ENCODE measurements around the gene CHRNA4. TPM values are rescaled to one million over a fixed set of nuclear protein-coding genes. Genes with fewer than 3 reads are reported as not detected.

CHRNA4 gene
- polyA plus RNA-seq, 1 donor from 2014 or later: not detected

- H3K27ac Mint-ChIP-seq: no peak overlapping the region
- peaks cover 3 to 12% (median 9%) of the 10 kb centered on the region in 3 donors for H3K9me3 Mint-ChIP-seq
- no peak overlapping the region for H3K4me3 Mint-ChIP-seq
- no peaks in the 10 kb centered on the region for H3K36me3 Mint-ChIP-seq
- H3K27me3 Mint-ChIP-seq: peaks cover 14% of the 10 kb centered on the region
- H3K4me1 Mint-ChIP-seq: no peaks in the 10 kb centered on the region
These were observed 26.8 kb downstream of the CHRNA4 start for GRCh38 chr20:63334356-63334755.

- no peaks in the 10 kb centered on the region for H3K36me3 Mint-ChIP-seq
- H3K4me3 Mint-ChIP-seq: no peak overlapping the region
- H3K27ac Mint-ChIP-seq: no peak overlapping the region
- H3K27me3 Mint-ChIP-seq: peaks cover 14% of the 10 kb centered on the region
- peaks cover 3 to 8% (median 8%) of the 10 kb centered on the region in 3 donors for H3K9me3 Mint-ChIP-seq
- no peaks in the 10 kb centered on the region for H3K4me1 Mint-ChIP-seq
These were observed 27.8 kb downstream of the CHRNA4 start for GRCh38 chr20:63333241-63333836.

DNA sequence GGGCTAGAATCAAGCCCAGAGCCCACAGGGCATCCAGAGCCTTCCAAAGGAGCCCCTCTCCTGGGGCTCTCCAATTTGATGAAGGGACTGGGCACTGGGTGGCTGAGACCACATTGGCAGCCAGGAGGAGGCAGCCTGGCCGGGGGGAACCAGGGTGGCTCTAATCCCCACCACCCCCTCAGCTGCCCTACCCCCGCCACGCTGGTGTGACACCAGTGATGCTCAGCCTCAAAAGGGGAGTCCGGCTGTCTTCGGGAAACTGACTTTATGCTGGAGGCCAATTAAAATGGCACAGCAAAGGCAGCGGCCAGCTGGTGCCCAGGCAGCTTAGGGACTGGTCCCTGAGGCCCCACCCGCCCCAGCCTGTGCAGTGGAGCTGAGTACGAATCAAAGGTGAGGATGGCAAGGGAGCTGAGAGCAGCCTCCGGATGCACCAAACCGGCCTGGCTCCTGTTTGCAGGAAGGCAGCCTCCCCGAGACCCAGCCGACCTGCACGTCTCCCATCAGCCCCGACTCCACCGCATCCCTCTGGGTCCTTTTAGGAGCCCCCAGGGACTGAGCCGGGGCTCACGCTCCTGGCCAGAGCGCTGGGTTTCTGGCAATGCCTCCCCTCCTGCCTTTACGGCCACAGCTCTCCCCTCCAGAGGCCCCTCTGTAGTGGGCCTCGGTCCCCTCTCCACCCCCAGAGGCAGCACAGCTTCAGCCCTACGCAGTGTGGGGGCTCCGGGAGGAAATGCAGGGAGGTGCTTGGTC is 28.5 kb downstream of the CHRNA4 start:
- H3K9me3 Mint-ChIP-seq: peaks cover 3 to 8% (median 7%) of the 10 kb centered on the region in 3 donors
- H3K36me3 Mint-ChIP-seq: no peaks in the 10 kb centered on the region
- no peak overlapping the region for H3K4me3 Mint-ChIP-seq
- no peaks in the 10 kb centered on the region for H3K4me1 Mint-ChIP-seq
- H3K27ac Mint-ChIP-seq: peak overlapping the region in 1 of 3 donors; percentile 57
- H3K27me3 Mint-ChIP-seq: peaks cover 14% of the 10 kb centered on the region

- peaks cover 3 to 8% (median 7%) of the 10 kb centered on the region in 3 donors for H3K9me3 Mint-ChIP-seq
- peaks cover 11% of the 10 kb centered on the region for H3K27me3 Mint-ChIP-seq
- H3K4me3 Mint-ChIP-seq: no peak overlapping the region
- no peaks in the 10 kb centered on the region for H3K36me3 Mint-ChIP-seq
- H3K4me1 Mint-ChIP-seq: peaks cover 0 to 3% (median 2%) of the 10 kb centered on the region in 3 donors
- peak overlapping the region in 1 of 3 donors; percentile 57 for H3K27ac Mint-ChIP-seq
These were observed 29.3 kb downstream of the CHRNA4 start for GRCh38 chr20:63331741-63332400.

DNA sequence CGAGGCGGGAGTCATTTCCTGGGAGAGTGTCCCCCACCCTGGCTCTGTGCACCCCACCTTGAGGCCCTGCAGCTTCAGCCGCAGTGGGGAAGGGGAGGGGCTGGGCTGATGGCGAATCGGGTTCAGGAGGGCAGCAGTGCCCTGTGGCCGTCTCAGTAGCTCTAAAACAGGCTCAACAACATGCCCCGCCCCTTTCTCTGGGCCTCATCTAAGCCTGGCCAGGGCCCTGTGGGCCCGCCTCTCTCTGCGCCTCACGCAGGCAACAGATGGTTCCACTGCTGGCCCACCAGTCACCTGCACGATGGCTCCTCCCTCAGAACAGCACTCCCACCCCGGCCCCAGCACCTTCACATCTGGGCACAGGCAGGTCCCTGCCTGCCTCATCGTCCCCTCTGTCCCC is 30.2 kb downstream of the CHRNA4 start:
- peaks cover 3 to 8% (median 7%) of the 10 kb centered on the region in 3 donors for H3K9me3 Mint-ChIP-seq
- peaks cover 6% of the 10 kb centered on the region for H3K27me3 Mint-ChIP-seq
- H3K4me1 Mint-ChIP-seq: peaks cover 0 to 4% (median 2%) of the 10 kb centered on the region in 3 donors
- no peak overlapping the region for H3K4me3 Mint-ChIP-seq
- H3K27ac Mint-ChIP-seq: no peak overlapping the region
- H3K36me3 Mint-ChIP-seq: no peaks in the 10 kb centered on the region

DNA sequence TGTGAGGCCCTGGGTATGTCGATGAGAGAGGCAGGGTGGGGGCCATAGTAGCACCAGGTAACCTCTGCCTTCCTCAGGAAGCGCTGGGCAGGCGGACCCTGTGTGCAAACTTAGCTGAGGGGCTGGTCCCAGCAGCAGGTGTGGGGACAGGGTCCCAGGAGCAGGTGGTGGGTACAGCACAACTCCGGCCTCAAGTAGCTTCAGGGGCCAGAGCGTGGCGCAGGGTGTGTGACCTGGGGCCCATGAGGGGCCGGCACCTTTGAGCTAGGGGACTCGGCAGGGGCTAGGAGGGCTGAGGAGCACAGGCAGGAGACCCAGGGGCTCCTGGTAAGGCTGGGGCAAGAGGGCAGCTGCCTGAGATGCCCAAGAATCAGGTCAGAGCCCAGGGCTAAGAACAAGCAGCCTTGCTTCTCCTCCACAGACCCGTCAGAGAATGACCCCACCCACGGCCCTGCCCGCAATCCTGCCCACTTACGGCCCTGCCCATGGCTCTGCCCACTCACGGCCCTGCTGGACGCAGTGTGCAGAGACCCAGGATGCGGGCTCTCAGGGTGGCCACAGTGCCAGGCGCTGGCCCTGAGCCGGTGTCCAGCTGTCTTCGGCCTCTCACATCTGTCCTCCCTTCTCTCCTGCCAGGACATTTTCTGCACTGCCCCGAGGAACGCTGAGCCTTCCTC is 30.9 kb downstream of the CHRNA4 start:
- H3K9me3 Mint-ChIP-seq: peaks cover 3 to 8% (median 7%) of the 10 kb centered on the region in 3 donors
- H3K27me3 Mint-ChIP-seq: peaks cover 4% of the 10 kb centered on the region
- peaks cover 0 to 4% (median 2%) of the 10 kb centered on the region in 3 donors for H3K4me1 Mint-ChIP-seq
- H3K36me3 Mint-ChIP-seq: no peaks in the 10 kb centered on the region
- H3K4me3 Mint-ChIP-seq: no peak overlapping the region
- no peak overlapping the region for H3K27ac Mint-ChIP-seq

DNA sequence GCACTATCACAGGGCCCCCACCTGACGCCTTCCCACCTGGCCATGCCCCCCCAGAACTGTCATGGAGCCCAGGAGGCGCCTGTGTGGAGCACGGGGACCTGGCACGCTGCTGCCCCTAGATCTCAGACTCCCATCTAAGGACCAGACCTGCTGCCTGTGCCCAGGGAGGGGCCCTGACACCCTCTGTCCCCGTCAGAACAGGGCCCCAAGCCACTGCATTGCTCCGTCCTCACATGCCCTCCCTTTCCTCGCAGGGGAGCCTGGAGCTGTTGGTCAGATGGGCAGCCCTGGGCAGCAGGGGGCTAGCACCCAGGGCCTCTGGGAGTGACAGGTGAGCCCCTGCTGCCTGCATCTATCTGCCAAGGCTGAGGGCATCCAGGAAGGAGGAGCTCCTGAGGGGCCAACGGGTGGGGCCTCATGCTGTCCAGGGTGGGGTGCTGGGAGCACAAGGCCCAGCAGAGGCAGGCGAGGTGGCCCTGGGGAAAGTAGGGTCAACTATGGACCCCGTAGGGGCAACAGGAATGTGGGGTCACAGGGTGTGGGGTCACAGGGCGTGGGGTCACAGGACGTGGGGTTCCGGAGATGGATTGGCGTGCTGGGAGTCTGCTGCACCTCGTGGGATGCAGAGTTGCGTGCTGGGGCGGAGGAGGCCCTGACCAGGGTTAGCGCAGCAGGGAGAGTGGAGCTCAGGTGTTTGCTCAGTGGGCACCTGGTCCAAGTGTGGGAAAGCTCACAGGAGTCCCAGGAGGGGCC is 31.6 kb downstream of the CHRNA4 start:
- H3K9me3 Mint-ChIP-seq: peaks cover 3 to 8% (median 7%) of the 10 kb centered on the region in 3 donors
- no peak overlapping the region for H3K27ac Mint-ChIP-seq
- no peak overlapping the region for H3K4me3 Mint-ChIP-seq
- no peaks in the 10 kb centered on the region for H3K36me3 Mint-ChIP-seq
- H3K27me3 Mint-ChIP-seq: peaks cover 4% of the 10 kb centered on the region
- peaks cover 0 to 4% (median 2%) of the 10 kb centered on the region in 3 donors for H3K4me1 Mint-ChIP-seq

- peaks cover 3 to 8% (median 7%) of the 10 kb centered on the region in 3 donors for H3K9me3 Mint-ChIP-seq
- H3K36me3 Mint-ChIP-seq: no peaks in the 10 kb centered on the region
- H3K4me3 Mint-ChIP-seq: no peak overlapping the region
- no peak overlapping the region for H3K27ac Mint-ChIP-seq
- peaks cover 0 to 4% (median 2%) of the 10 kb centered on the region in 3 donors for H3K4me1 Mint-ChIP-seq
- peaks cover 4% of the 10 kb centered on the region for H3K27me3 Mint-ChIP-seq
These were observed 32.4 kb downstream of the CHRNA4 start for GRCh38 chr20:63328718-63329275.

- no peak overlapping the region for H3K27ac Mint-ChIP-seq
- H3K4me3 Mint-ChIP-seq: no peak overlapping the region
- peaks cover 6% of the 10 kb centered on the region for H3K27me3 Mint-ChIP-seq
- no peaks in the 10 kb centered on the region for H3K36me3 Mint-ChIP-seq
- H3K9me3 Mint-ChIP-seq: peaks cover 0 to 8% (median 7%) of the 10 kb centered on the region in 3 donors
- H3K4me1 Mint-ChIP-seq: peaks cover 0 to 4% (median 3%) of the 10 kb centered on the region in 3 donors
These were observed 33.0 kb downstream of the CHRNA4 start for GRCh38 chr20:63328026-63328700.

DNA sequence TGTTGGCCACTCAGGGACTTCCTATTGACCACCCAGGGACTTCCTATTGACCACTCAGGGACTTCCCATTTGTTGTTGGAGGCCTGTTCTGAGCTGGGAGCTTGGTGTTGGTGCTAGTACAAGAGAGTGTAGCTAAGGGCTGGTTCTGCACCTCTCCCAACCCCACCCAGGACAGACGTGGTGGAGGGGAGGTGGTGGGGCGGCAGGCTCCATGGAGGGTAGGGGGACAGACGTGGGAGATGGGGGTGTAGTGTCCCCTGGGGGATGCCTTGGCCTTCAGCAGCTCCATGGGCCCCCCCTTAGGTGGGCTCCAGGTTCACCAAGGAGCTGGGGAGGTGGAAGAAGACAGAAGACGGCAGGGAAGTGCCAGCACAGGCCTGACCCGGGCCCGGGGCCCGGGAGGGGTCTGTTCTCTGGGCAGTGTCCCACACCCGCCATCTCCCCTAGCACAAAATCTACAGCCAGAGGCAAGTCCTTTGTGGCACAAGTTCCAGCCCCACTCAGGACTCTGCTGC is 33.9 kb downstream of the CHRNA4 start:
- Mint-ChIP-seq H3K27ac (peak overlapping the region; percentile 16 to 86 (median 41)), H3K36me3 (no peaks in the 10 kb centered on the region), H3K9me3 (peaks cover 0 to 8% (median 7%) of the 10 kb centered on the region in 3 donors), H3K4me1 (peaks cover 0 to 5% (median 4%) of the 10 kb centered on the region in 3 donors), H3K27me3 (peaks cover 6% of the 10 kb centered on the region), H3K4me3 (peak overlapping the region in 1 of 4 donors; percentile 60)

DNA sequence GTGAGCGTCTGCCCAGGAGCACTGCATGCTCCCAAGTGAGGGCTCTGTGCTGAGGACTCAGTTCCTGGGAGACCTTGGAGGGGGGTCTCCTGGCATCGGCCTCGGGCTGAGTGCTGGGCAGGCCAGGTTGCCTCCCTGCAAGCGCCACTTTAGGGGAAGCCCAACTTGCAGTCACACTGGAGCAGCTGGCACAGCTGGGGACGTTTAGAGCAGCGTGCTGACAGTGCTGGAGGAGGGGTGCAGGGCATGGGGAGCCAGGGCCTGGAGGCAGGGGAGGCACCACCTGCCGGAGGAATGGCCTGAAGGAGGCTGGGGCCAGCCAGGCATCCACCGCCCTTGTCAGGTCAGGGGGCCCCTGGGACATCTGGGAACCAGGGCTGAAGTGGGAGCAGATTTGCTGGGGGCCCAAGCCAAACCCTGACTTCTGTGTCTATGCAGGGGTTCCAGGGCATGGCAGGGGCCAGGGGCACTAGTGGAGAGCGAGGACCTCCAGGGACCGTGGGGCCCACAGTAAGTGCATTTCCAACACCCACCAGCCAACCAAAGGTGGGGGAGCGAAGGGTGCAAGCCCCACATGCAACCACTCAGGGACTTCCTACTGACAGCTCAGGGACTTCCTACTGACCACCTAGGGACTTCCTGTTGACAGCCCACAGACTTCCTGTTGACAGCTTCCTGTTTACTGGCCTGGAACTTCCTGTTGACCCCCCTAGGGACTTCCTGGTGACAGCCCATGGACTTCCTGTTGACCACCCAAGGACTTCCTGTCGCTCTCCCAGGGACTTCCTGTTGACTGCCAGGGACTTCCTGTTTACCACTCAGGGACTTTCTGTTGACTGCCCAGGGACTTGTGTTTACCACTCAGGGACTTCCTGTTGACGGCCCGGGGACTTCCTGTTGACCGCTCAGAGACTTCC is 34.6 kb downstream of the CHRNA4 start:
- Mint-ChIP-seq H3K27ac (peak overlapping the region; percentile 16 to 86 (median 41)), H3K4me3 (peak overlapping the region in 1 of 4 donors; percentile 60), H3K4me1 (peaks cover 0 to 5% (median 4%) of the 10 kb centered on the region in 3 donors), H3K36me3 (no peaks in the 10 kb centered on the region), H3K9me3 (peaks cover 0 to 3% (median 2%) of the 10 kb centered on the region in 3 donors), H3K27me3 (peaks cover 4% of the 10 kb centered on the region)

- no peaks in the 10 kb centered on the region for H3K36me3 Mint-ChIP-seq
- H3K4me1 Mint-ChIP-seq: peaks cover 0 to 5% (median 4%) of the 10 kb centered on the region in 3 donors
- H3K27ac Mint-ChIP-seq: peak overlapping the region in 1 of 3 donors; percentile 86
- H3K9me3 Mint-ChIP-seq: peaks cover 0 to 2% (median 0%) of the 10 kb centered on the region in 3 donors
- peaks cover 3% of the 10 kb centered on the region for H3K27me3 Mint-ChIP-seq
- no peak overlapping the region for H3K4me3 Mint-ChIP-seq
These were observed 35.4 kb downstream of the CHRNA4 start for GRCh38 chr20:63325554-63326313.
